K562 (cell line): ENCODE results near the gene MEIS2. TPM values are rescaled to one million over a fixed set of nuclear protein-coding genes. Genes with fewer than 3 reads are reported as not detected.

ENCODE experiments used
- ATAC-seq: fragments of 200-7000 bp; cut with Tn5 transposase; 3 replicates; pipeline ENCODE4 v1.9.1; 2020; ENCODE audit warnings: moderate library complexity
- BruUV-seq: library from RNA; stranded (reverse); fragments of 400-500 nt; replicated peaks from 2 replicates; lab custom pipeline; 2021; lab: Mats Ljungman, UMichigan
- CTCF ChIA-PET: fragments of 300-600 bp; formaldehyde crosslinking; extraction: SDS; loops from one replicate; lab custom pipeline; 2021; ENCODE audit warnings: low intra/inter-chr PET ratio; lab: Yijun Ruan, JAX
- POLR2A ChIA-PET: fragments of 300-600, 350-650 bp; sonication (Branson Sonifier 250); formaldehyde crosslinking; extraction: SDS; loops from one replicate; lab custom pipeline; 2021; ENCODE audit warnings: antibody characterized with exemption, inconsistent platforms; lab: Yijun Ruan, JAX
- DNase-seq, 4 experiments: peaks; one replicate each; pipeline versions ENCODE4 v3.0.0 to v3.0.0-alpha.2; 2011 to 2018; ENCODE audit warnings: low spot score in 3 of 4, mixed read lengths in 3 of 4; ENCODE audit errors: extremely low read depth in 1 of 4
- FAIRE-seq: peaks from 2 replicates; lab custom pipeline; 2011; peaks lifted over from hg19 to GRCh38; lab: Jason Lieb, UNC
- H2AFZ ChIP-seq: 2 replicates; pipeline ENCODE4 v1.6.0; 2011; ENCODE audit warnings: low read depth, low read length, control low read depth, inconsistent platforms
- H3K27ac ChIP-seq: fragments of 200-600 bp; 3 replicates; pipeline ENCODE4 v1.8.0; 2011; ENCODE audit warnings: low read depth, mild to moderate bottlenecking, control low read depth, inconsistent platforms, low read length, moderate library complexity, mixed read lengths; ENCODE audit errors: extremely low read depth
- H3K27me3 ChIP-seq, 2 experiments: fragments of 300-600 bp in 1 of 2; 2 replicates in 1 of 2; 3 replicates in 1 of 2; pipeline versions ENCODE4 v1.6.0 to v1.8.0; 2011; ENCODE audit warnings: inconsistent platforms in 2 of 2, low read length in 2 of 2, mild to moderate bottlenecking in 1 of 2, mixed read lengths in 1 of 2, moderate library complexity in 1 of 2; ENCODE audit not compliant: control insufficient read depth in 2 of 2, insufficient read depth in 2 of 2
- H3K36me3 ChIP-seq: fragments of 300-600 bp; 3 replicates; pipeline ENCODE4 v1.8.0; 2011; ENCODE audit warnings: mild to moderate bottlenecking, low read length, inconsistent platforms; ENCODE audit not compliant: control insufficient read depth, insufficient read depth
- H3K4me1 ChIP-seq, 2 experiments: fragments of 200-600 bp in 1 of 2; replicated peaks in 1 of 2; 2 replicates in 1 of 2; 3 replicates in 1 of 2; pipeline versions ENCODE4 v1.5.1 to v1.8.0; 2011; ENCODE audit warnings: inconsistent platforms in 2 of 2, low read length in 2 of 2, mild to moderate bottlenecking in 1 of 2, mixed read lengths in 1 of 2, moderate library complexity in 1 of 2; ENCODE audit not compliant: control insufficient read depth in 2 of 2, insufficient read depth in 2 of 2
- H3K4me2 ChIP-seq: 2 replicates; pipeline ENCODE4 v1.6.1; 2011; ENCODE audit warnings: low read length, control low read depth, inconsistent platforms, mixed read lengths; ENCODE audit not compliant: insufficient read depth
- H3K4me3 ChIP-seq: fragments of 200-600 bp; sonication (generic), shearing (Covaris generic); 2 replicates; pipeline ENCODE4 v1.5.1; 2016; ENCODE audit warnings: control low read depth, inconsistent platforms
- H3K79me2 ChIP-seq: fragments of 200-600 bp; 3 replicates; pipeline ENCODE4 v1.8.0; 2011; ENCODE audit warnings: low read length, inconsistent platforms; ENCODE audit not compliant: control insufficient read depth, insufficient read depth
- H3K9ac ChIP-seq, 2 experiments: 2 replicates each; pipeline versions ENCODE4 v1.6.0 to v1.6.1; 2011; ENCODE audit warnings: low read depth in 2 of 2, low read length in 2 of 2, control low read depth in 1 of 2, inconsistent platforms in 1 of 2, mild to moderate bottlenecking in 1 of 2, mixed read lengths in 1 of 2; ENCODE audit not compliant: insufficient read depth in 1 of 2
- H3K9me1 ChIP-seq: one replicate; pipeline ENCODE4 v1.6.0; 2011; ENCODE audit warnings: inconsistent platforms, mild to moderate bottlenecking, low read length, moderate library complexity; ENCODE audit not compliant: control insufficient read depth, insufficient read depth
- H3K9me3 ChIP-seq: replicated peaks from 2 replicates; pipeline ENCODE4 v1.5.1; 2011; ENCODE audit warnings: low read depth, low read length, inconsistent platforms; ENCODE audit not compliant: control insufficient read depth, insufficient read depth
- H4K20me1 ChIP-seq: replicated peaks from 2 replicates; pipeline ENCODE4 v1.6.1; 2011; ENCODE audit warnings: low read length, inconsistent platforms, mixed read lengths; ENCODE audit not compliant: control insufficient read depth, insufficient read depth
- C11orf30 ChIP-seq: fragments of 450-650 bp; IDR thresholded peaks from 2 replicates; pipeline ENCODE4 v1.6.1; 2016; ENCODE audit warnings: low read depth, mild to moderate bottlenecking
- MAFF ChIP-seq: IDR thresholded peaks from 2 replicates; pipeline ENCODE4 v1.6.1; 2012; ENCODE audit warnings: low read length, improper control_type of control experiment
- MAFG ChIP-seq: fragments of 450-650 bp; conservative IDR thresholded peaks from 2 replicates; pipeline ENCODE4 v1.6.1; 2016; ENCODE audit warnings: missing genetic modification characterization, missing compliant biosample characterization
- MAFK ChIP-seq: IDR thresholded peaks from 2 replicates; pipeline ENCODE4 v1.6.1; 2011; ENCODE audit warnings: low read length, improper control_type of control experiment
- ZBTB43 ChIP-seq: sonication (generic); formaldehyde crosslinking; IDR thresholded peaks from 2 replicates; pipeline ENCODE4 v1.8.0; 2023; ENCODE audit warnings: mild to moderate bottlenecking, missing genetic modification reagents
- ZNF316 ChIP-seq: fragments of 450-650 bp; IDR thresholded peaks from 2 replicates; pipeline ENCODE4 v1.6.1; 2016
- ZNF449 ChIP-seq: fragments of 250-450 bp; sonication (Bioruptor Pico); IDR thresholded peaks from 2 replicates; pipeline ENCODE4 v1.8.0; 2022; ENCODE audit warnings: moderate library complexity, mild to moderate bottlenecking, inconsistent platforms
- WGBS: fragments of 100-300 bp; shearing (Covaris generic); methylation state at CpG from one replicate; pipeline ENCODE4 v1.1.6; 2016; ENCODE audit warnings: low coverage, mixed read lengths; ENCODE audit not compliant: insufficient coverage; ENCODE audit errors: missing lambda C conversion rate; 5-methylcytosine and 5-hydroxymethylcytosine counted together
- in situ Hi-C: fragments of 300-500 bp; cut with MboI; formaldehyde crosslinking; loops from 4 replicates; pipeline ENCODE4 v1.15.0; 2018; ENCODE audit warnings: inconsistent platforms, mixed read lengths
- intact Hi-C: fragments of 100-400 bp; cut with micrococcal nuclease; formaldehyde crosslinking; loops from 2 replicates; pipeline ENCODE4 v1.14.2; 2022
- polyA plus RNA-seq, 8 experiments: library from polyadenylated mRNA; depleted of rRNA in 4 of 8; stranded (reverse) in 5 of 8; unstranded in 3 of 8; fragments of >200 nt; fragmentation: Nextera tagmentation in 2 of 8; fragmentation: Illumina TruSeq in 1 of 8; extraction: Ambion mirVana in 2 of 8; extraction: Trizol in 1 of 8; gene quantifications; 2 replicates each; pipeline versions ENCODE4 v1.2.1 to v1.2.3, GENCODE V29; 2011 to 2014; ENCODE audit warnings: inconsistent platforms in 1 of 8, missing spikeins in 1 of 8
- total RNA-seq, 7 experiments: library from RNA; depleted of rRNA in 6 of 7; stranded (reverse); fragments of >200 nt in 6 of 7; fragmentation: Illumina TruSeq in 2 of 7; extraction: Trizol in 2 of 7; gene quantifications; 2 replicates each; pipeline versions ENCODE4 v1.2.1 to v1.2.3, GENCODE V29; 2011 to 2021; ENCODE audit warnings: low replicate concordance in 1 of 7

Gene MEIS2
- total and polyA plus RNA-seq, 9 of the 15 experiments (the other 6 are each of a cell fraction or from before 2014, with no cell fraction given) = 7.5 to 64.2 (median 22.3) TPM

GRCh38 chr15:37053166-37053565 lies 47.2 kb downstream of the MEIS2 start:
- no peak overlapping the region for H3K27ac ChIP-seq
- CTCF ChIA-PET = no interaction called here
- intact Hi-C loops = no loop called here

More at GRCh38 chr15:37053166-37053565, 47.2 kb downstream of the MEIS2 start:
- H3K4me2 ChIP-seq = no peak overlapping the region
- H3K36me3 ChIP-seq = peaks cover 21% of the 10 kb centered on the region
- no peak for ATAC-seq
- H3K9me1 ChIP-seq = no peaks in the 10 kb centered on the region
- TF ChIP-seq MAFG (tag) (peak; percentile 98), ZBTB43 (CRISPR knock-in tag) (no peak), MAFK (peak; percentile 100), MAFF (peak; percentile 100), ZNF449 (CRISPR knock-in tag) (no peak), C11orf30 (peak; percentile 98), ZNF316 (peak; percentile 99)
- H3K79me2 ChIP-seq = peaks cover 12% of the 10 kb centered on the region; the same call in 2 of the 3 replicates
- H3K9me3 ChIP-seq = no peaks in the 10 kb centered on the region
- no peak for FAIRE-seq
- peaks cover 7 to 15% of the 10 kb centered on the region in 2 experiments; a peak in 3 of 5 replicates for H3K4me1 ChIP-seq
- WGBS = 43% methylated on average over 6 of the region's 6 CpGs
- H3K9ac ChIP-seq = no peak overlapping the region
- no peak overlapping the region for H2AFZ ChIP-seq
- no peaks in the 10 kb centered on the region for H4K20me1 ChIP-seq
- no TSS peak for BruUV-seq
- in situ Hi-C loops = no loop called here
- no peak for DNase-seq
- POLR2A ChIA-PET = no interaction called here
- no peaks in the 10 kb centered on the region for H3K27me3 ChIP-seq
- H3K4me3 ChIP-seq = no peak overlapping the region
